Measurements from ENCODE around the gene SMLR1.

Gene SMLR1

GRCh38 chr6:130846501-130846900, 19.3 kb downstream of the SMLR1 start:
- Histone ChIP-seq H3K4me3 (0 out of 20 replicates have a peak overlapping the region, but pooled peaks of 1 of the 10 experiments have one; percentile 16), H3K36me3 (peaks cover 0 to 13% (median 5%) of the 10 kb centered on the region in 11 experiments; a peak in 9 of 22 replicates), H3K27me3 (no peaks in the 10 kb centered on the region), H3K4me1 (peaks cover 23 to 73% (median 51%) of the 10 kb centered on the region in 10 experiments; a peak in 19 of 20 replicates), H3K4me2 (peak overlapping the region in 10 of 11 experiments; percentile 55 to 87 (median 76); a peak in 17 of 22 replicates), H4K20me1 (no peaks in the 10 kb centered on the region), H3K9me3 (replicated peaks in 1 of 11) (no peaks in the 10 kb centered on the region), H3K27ac (peak overlapping the region in 6 of 11 experiments; percentile 15 to 63 (median 46); a peak in 7 of 22 replicates), H3K9ac (peak overlapping the region in 1 of 11 experiments; percentile 28; a peak in 1 of 22 replicates)
- no peak for TF ChIP-seq Cebpa-rat (IDR thresholded peaks at IDR 0.05)

- TF ChIP-seq Cebpa-rat (IDR thresholded peaks at IDR 0.05), result no peak
- H3K36me3 ChIP-seq, result peaks cover 0 to 16% (median 4%) of the 10 kb centered on the region in 11 experiments; a peak in 10 of 22 replicates
- H3K9me3 ChIP-seq (replicated peaks in 1 of 11), result no peaks in the 10 kb centered on the region
- peak overlapping the region in 6 of 10 experiments; percentile 9 to 45 (median 20); a peak in 10 of 20 replicates for H3K4me3 ChIP-seq
- peaks cover 23 to 79% (median 51%) of the 10 kb centered on the region in 10 experiments; a peak in 19 of 20 replicates for H3K4me1 ChIP-seq
- no peaks in the 10 kb centered on the region for H3K27me3 ChIP-seq
- peak overlapping the region; percentile 55 to 87 (median 77) for H3K4me2 ChIP-seq
- peak overlapping the region in 8 of 11 experiments; percentile 13 to 64 (median 32); a peak in 11 of 22 replicates for H3K9ac ChIP-seq
- no peaks in the 10 kb centered on the region for H4K20me1 ChIP-seq
- H3K27ac ChIP-seq, result peak overlapping the region in 9 of 11 experiments; percentile 17 to 63 (median 45); a peak in 14 of 22 replicates
Observed at GRCh38 chr6:130847001-130847910, 20.1 kb downstream of the SMLR1 start.

- Histone ChIP-seq H3K4me1 (peaks cover 23 to 76% (median 49%) of the 10 kb centered on the region in 10 experiments; a peak in 19 of 20 replicates), H3K9ac (no peak overlapping the region), H3K4me3 (no peak overlapping the region), H4K20me1 (no peaks in the 10 kb centered on the region), H3K9me3 (replicated peaks in 1 of 11) (no peaks in the 10 kb centered on the region), H3K27ac (peak overlapping the region in 7 of 11 experiments; percentile 2 to 55 (median 19); a peak in 7 of 22 replicates), H3K36me3 (peaks cover 0 to 31% (median 19%) of the 10 kb centered on the region in 11 experiments; a peak in 18 of 22 replicates), H3K27me3 (no peaks in the 10 kb centered on the region), H3K4me2 (peak overlapping the region; percentile 7 to 87 (median 75); a peak in 19 of 22 replicates)
- TF ChIP-seq Cebpa-rat (IDR thresholded peaks at IDR 0.05), result no peak
Observed at GRCh38 chr6:130848945-130849344, 21.7 kb downstream of the SMLR1 start.

GRCh38 chr6:130849594-130849993, 22.4 kb downstream of the SMLR1 start:
- H3K9ac ChIP-seq, result no peak overlapping the region
- H3K27me3 ChIP-seq, result no peaks in the 10 kb centered on the region
- TF ChIP-seq Cebpa-rat (IDR thresholded peaks at IDR 0.05), result no peak
- no peaks in the 10 kb centered on the region for H3K9me3 ChIP-seq (replicated peaks in 1 of 11)
- H3K36me3 ChIP-seq, result peaks cover 0 to 35% (median 22%) of the 10 kb centered on the region in 11 experiments; a peak in 18 of 22 replicates
- H4K20me1 ChIP-seq, result no peaks in the 10 kb centered on the region
- H3K27ac ChIP-seq, result no peak overlapping the region
- no peak overlapping the region for H3K4me3 ChIP-seq
- H3K4me1 ChIP-seq, result peaks cover 23 to 70% (median 49%) of the 10 kb centered on the region in 10 experiments; a peak in 19 of 20 replicates
- H3K4me2 ChIP-seq, result peak overlapping the region in 9 of 11 experiments; percentile 10 to 87 (median 76); a peak in 13 of 22 replicates

- H3K9me3 ChIP-seq (replicated peaks in 1 of 11), result peaks cover 0 to 11% (median 0%) of the 10 kb centered on the region in 11 experiments; a peak in 5 of 22 replicates
- no peak overlapping the region for H3K9ac ChIP-seq
- H4K20me1 ChIP-seq, result no peaks in the 10 kb centered on the region
- H3K36me3 ChIP-seq, result peaks cover 0 to 48% (median 31%) of the 10 kb centered on the region in 11 experiments; a peak in 18 of 22 replicates
- TF ChIP-seq Cebpa-rat (IDR thresholded peaks at IDR 0.05), result no peak
- H3K27me3 ChIP-seq, result no peaks in the 10 kb centered on the region
- H3K4me1 ChIP-seq, result peaks cover 23 to 56% (median 40%) of the 10 kb centered on the region in 10 experiments; a peak in 19 of 20 replicates
- no peak overlapping the region for H3K4me3 ChIP-seq
- no peak overlapping the region for H3K27ac ChIP-seq
- H3K4me2 ChIP-seq, result peak overlapping the region in 4 of 11 experiments; percentile 4 to 25 (median 9); a peak in 2 of 22 replicates
Observed at GRCh38 chr6:130851026-130851425, 23.8 kb downstream of the SMLR1 start.

GRCh38 chr6:130852844-130853554, 25.8 kb downstream of the SMLR1 start:
- no peak overlapping the region for H3K27ac ChIP-seq

GRCh38 chr6:130853555-130854183, 26.5 kb downstream of the SMLR1 start:
- H3K27ac ChIP-seq, result no peak overlapping the region
- no peak overlapping the region for H3K4me2 ChIP-seq
- no peaks in the 10 kb centered on the region for H4K20me1 ChIP-seq
- H3K4me3 ChIP-seq, result no peak overlapping the region
- peaks cover 0 to 11% (median 0%) of the 10 kb centered on the region in 11 experiments; a peak in 5 of 22 replicates for H3K9me3 ChIP-seq (replicated peaks in 1 of 11)
- peaks cover 7 to 32% (median 14%) of the 10 kb centered on the region in 10 experiments; a peak in 17 of 20 replicates for H3K4me1 ChIP-seq
- no peak for TF ChIP-seq Cebpa-rat (IDR thresholded peaks at IDR 0.05)
- no peaks in the 10 kb centered on the region for H3K27me3 ChIP-seq
- no peak overlapping the region for H3K9ac ChIP-seq
- H3K36me3 ChIP-seq, result peaks cover 0 to 62% (median 43%) of the 10 kb centered on the region in 11 experiments; a peak in 18 of 22 replicates

More at GRCh38 chr6:130852844-130853554, 25.8 kb downstream of the SMLR1 start:
- Histone ChIP-seq H3K9ac (no peak overlapping the region), H3K9me3 (replicated peaks in 1 of 11) (peaks cover 0 to 11% (median 0%) of the 10 kb centered on the region in 11 experiments; a peak in 5 of 22 replicates), H3K4me1 (peaks cover 10 to 38% (median 21%) of the 10 kb centered on the region in 10 experiments; a peak in 17 of 20 replicates), H4K20me1 (no peaks in the 10 kb centered on the region), H3K4me2 (no peak overlapping the region), H3K27me3 (no peaks in the 10 kb centered on the region), H3K36me3 (peaks cover 0 to 60% (median 43%) of the 10 kb centered on the region in 11 experiments; a peak in 18 of 22 replicates), H3K4me3 (no peak overlapping the region)
- no peak for TF ChIP-seq Cebpa-rat (IDR thresholded peaks at IDR 0.05)

- Histone ChIP-seq H3K9me3 (replicated peaks in 1 of 11) (peaks cover 0 to 11% (median 0%) of the 10 kb centered on the region in 11 experiments; a peak in 5 of 22 replicates), H3K4me2 (no peak overlapping the region), H3K4me3 (no peak overlapping the region), H3K27ac (no peak overlapping the region), H3K27me3 (no peaks in the 10 kb centered on the region), H3K4me1 (no peaks in the 10 kb centered on the region), H3K9ac (no peak overlapping the region), H3K36me3 (peaks cover 0 to 80% (median 48%) of the 10 kb centered on the region in 11 experiments; a peak in 19 of 22 replicates), H4K20me1 (no peaks in the 10 kb centered on the region)
- TF ChIP-seq Cebpa-rat (IDR thresholded peaks at IDR 0.05), result no peak
Observed at GRCh38 chr6:130858054-130858453, 30.8 kb downstream of the SMLR1 start.
